H1 (cell line): ENCODE measurements around the gene LAMB1. TPM values are rescaled to one million over a fixed set of nuclear protein-coding genes. Genes with fewer than 3 reads are reported as not detected.

Source experiments
- CTCF ChIA-PET: fragments of 300-600 bp; sonication (Branson Sonifier 250); formaldehyde crosslinking; loops from one replicate; lab custom pipeline; 2021; ENCODE audit not compliant: partially characterized antibody; lab: Charles Lee
- POLR2A ChIA-PET: fragments of 300-600 bp; sonication (Branson Sonifier 250); formaldehyde crosslinking; loops from one replicate; lab custom pipeline; 2021; ENCODE audit warnings: inconsistent platforms; ENCODE audit not compliant: partially characterized antibody; lab: Charles Lee
- DNase-seq, 2 experiments: peaks; one replicate each; pipeline versions ENCODE4 v3.0.0 to v3.0.0-alpha.2; 2010 to 2022; ENCODE audit warnings: low spot score in 2 of 2, low read depth in 1 of 2, mixed read lengths in 1 of 2
- FAIRE-seq: peaks from 2 replicates; lab custom pipeline; 2011; peaks lifted over from hg19 to GRCh38; lab: Jason Lieb, UNC
- H2AFZ ChIP-seq: 2 replicates; pipeline ENCODE4 v1.8.1; 2012; ENCODE audit warnings: low read length, inconsistent platforms
- H2AK5ac ChIP-seq: 2 replicates; pipeline ENCODE4 v1.6.1; 2013; ENCODE audit warnings: low read depth, low read length
- H2BK120ac ChIP-seq: replicated peaks from 2 replicates; pipeline ENCODE3; 2013; ENCODE audit warnings: low read depth, low read length, inconsistent platforms
- H2BK12ac ChIP-seq: 2 replicates; pipeline ENCODE4 v1.6.1; 2013; ENCODE audit warnings: low read depth, low read length
- H2BK15ac ChIP-seq: 2 replicates; pipeline ENCODE4 v1.6.1; 2013; ENCODE audit warnings: low read length
- H2BK20ac ChIP-seq: 2 replicates; pipeline ENCODE4 v1.6.1; 2013; ENCODE audit warnings: low read length
- H2BK5ac ChIP-seq: 2 replicates; pipeline ENCODE4 v1.6.1; 2013; ENCODE audit warnings: low read depth, low read length
- H3K14ac ChIP-seq: 2 replicates; pipeline ENCODE4 v1.6.1; 2013; ENCODE audit warnings: inconsistent platforms; ENCODE audit not compliant: insufficient read length
- H3K18ac ChIP-seq: 2 replicates; pipeline ENCODE4 v1.6.1; 2013; ENCODE audit warnings: low read length; ENCODE audit errors: extremely low read depth
- H3K23ac ChIP-seq: 2 replicates; pipeline ENCODE4 v1.6.1; 2013; ENCODE audit warnings: inconsistent platforms; ENCODE audit not compliant: insufficient read length
- H3K23me2 ChIP-seq: 2 replicates; pipeline ENCODE4 v1.6.1; 2013; ENCODE audit warnings: low read depth, low read length
- H3K27ac ChIP-seq: 2 replicates; pipeline ENCODE4 v1.6.1; 2011; ENCODE audit warnings: low read depth, low read length, inconsistent platforms
- H3K27me3 ChIP-seq, 4 experiments: replicated peaks in 1 of 4; 1 replicate in 1 of 4; 2 replicates in 3 of 4; pipeline versions ENCODE4 v1.6.1 to v1.8.1; 2011 to 2013; ENCODE audit warnings: low read length in 3 of 4, mild to moderate bottlenecking in 3 of 4, inconsistent platforms in 2 of 4, mixed read lengths in 2 of 4, moderate library complexity in 1 of 4; ENCODE audit not compliant: control insufficient read depth in 3 of 4, insufficient read depth in 3 of 4; ENCODE audit errors: extremely low read depth in 1 of 4
- H3K36me3 ChIP-seq, 4 experiments: 2 replicates each; pipeline versions ENCODE4 v1.6.1 to v1.8.1; 2011 to 2013; ENCODE audit warnings: mild to moderate bottlenecking in 4 of 4, low read length in 3 of 4, moderate library complexity in 2 of 4, control low read depth in 1 of 4, inconsistent platforms in 1 of 4; ENCODE audit not compliant: insufficient read depth in 4 of 4, control insufficient read depth in 2 of 4
- H3K4ac ChIP-seq: replicated peaks from 2 replicates; pipeline ENCODE3; 2013; ENCODE audit warnings: low read length, low read depth, mixed read lengths, inconsistent platforms; ENCODE audit not compliant: insufficient read length
- H3K4me1 ChIP-seq, 4 experiments: replicated peaks in 1 of 4; 1 replicate in 1 of 4; 2 replicates in 3 of 4; pipeline versions ENCODE4 v1.6.1 to v1.8.1; 2011 to 2013; ENCODE audit warnings: low read length in 3 of 4, inconsistent platforms in 2 of 4, mixed read lengths in 1 of 4; ENCODE audit not compliant: insufficient read depth in 4 of 4, control insufficient read depth in 3 of 4
- H3K4me2 ChIP-seq, 2 experiments: 2 replicates each; pipeline versions ENCODE4 v1.6.1 to v1.8.1; 2011 to 2013; ENCODE audit warnings: low read depth in 2 of 2, low read length in 2 of 2, control low read depth in 1 of 2, inconsistent platforms in 1 of 2, mild to moderate bottlenecking in 1 of 2; ENCODE audit not compliant: insufficient read depth in 1 of 2
- H3K4me3 ChIP-seq, 4 experiments: fragments of 200-600, 300-600 bp in 1 of 4; sonication (generic), shearing (Covaris generic), sonication (Bioruptor Twin) in 1 of 4; 2 replicates each; pipeline versions ENCODE4 v1.5.1 to v1.8.1; 2011 to 2016; ENCODE audit warnings: low read length in 4 of 4, low read depth in 3 of 4, control low read depth in 2 of 4, inconsistent platforms in 2 of 4, mild to moderate bottlenecking in 2 of 4, mixed read lengths in 1 of 4, moderate library complexity in 1 of 4; ENCODE audit not compliant: insufficient read depth in 2 of 4; ENCODE audit errors: extremely low read depth in 1 of 4
- H3K56ac ChIP-seq: replicated peaks from 2 replicates; pipeline ENCODE3; 2013; ENCODE audit warnings: low read depth, mild to moderate bottlenecking, mixed read lengths, low read length, inconsistent platforms; ENCODE audit not compliant: insufficient read length
- H3K79me1 ChIP-seq: 2 replicates; pipeline ENCODE4 v1.6.1; 2013; ENCODE audit warnings: low read depth, low read length, control low read depth
- H3K79me2 ChIP-seq, 2 experiments: 2 replicates each; pipeline versions ENCODE4 v1.6.1 to v1.8.1; 2012 to 2013; ENCODE audit warnings: low read length in 2 of 2, mild to moderate bottlenecking in 2 of 2, inconsistent platforms in 1 of 2; ENCODE audit not compliant: insufficient read depth in 2 of 2, control insufficient read depth in 1 of 2
- H3K9ac ChIP-seq, 4 experiments: replicated peaks in 1 of 4; 1 replicate in 1 of 4; 2 replicates in 3 of 4; pipeline versions ENCODE4 v1.6.1 to v1.8.1; 2011 to 2013; ENCODE audit warnings: low read depth in 3 of 4, low read length in 3 of 4, control low read depth in 2 of 4, mild to moderate bottlenecking in 2 of 4, moderate library complexity in 2 of 4, inconsistent platforms in 1 of 4; ENCODE audit errors: extremely low read depth in 1 of 4
- H3K9me3 ChIP-seq, 2 experiments: 2 replicates each; pipeline versions ENCODE4 v1.6.1 to v1.8.1; 2012 to 2013; ENCODE audit warnings: mild to moderate bottlenecking in 2 of 2, moderate library complexity in 2 of 2, control low read depth in 1 of 2, inconsistent platforms in 1 of 2, low read depth in 1 of 2, low read length in 1 of 2, mixed read lengths in 1 of 2; ENCODE audit not compliant: insufficient read depth in 2 of 2
- H4K20me1 ChIP-seq, 2 experiments: replicated peaks in 1 of 2; 2 replicates each; pipeline versions ENCODE3 to v1.8.1; 2011 to 2013; ENCODE audit warnings: inconsistent platforms in 2 of 2, low read length in 2 of 2, mild to moderate bottlenecking in 1 of 2; ENCODE audit not compliant: insufficient read depth in 2 of 2, control insufficient read depth in 1 of 2
- H4K5ac ChIP-seq: 2 replicates; pipeline ENCODE4 v1.6.1; 2013; ENCODE audit warnings: low read length, low read depth, mixed read lengths, inconsistent platforms; ENCODE audit not compliant: insufficient read length
- H4K8ac ChIP-seq: 2 replicates; pipeline ENCODE4 v1.8.0; 2013; ENCODE audit warnings: mild to moderate bottlenecking, moderate library complexity, low read length, inconsistent platforms; ENCODE audit not compliant: insufficient read depth; ENCODE audit errors: extremely low read depth
- H4K91ac ChIP-seq: replicated peaks from 2 replicates; pipeline ENCODE3; 2013; ENCODE audit warnings: low read length, mixed read lengths, inconsistent platforms; ENCODE audit not compliant: insufficient read length
- HDAC6 ChIP-seq: IDR thresholded peaks from one replicate; pipeline ENCODE4 v1.7.1; 2012; ENCODE audit warnings: low read depth, mild to moderate bottlenecking, inconsistent platforms, low read length, moderate library complexity
- WGBS, 2 experiments: shearing (Covaris generic) in 1 of 2; methylation state at CpG; one replicate each; pipeline versions ENCODE4 v1.1.6 to v1.1.7; 2013 to 2015; ENCODE audit warnings: low lambda C conversion rate in 2 of 2, mixed read lengths in 2 of 2, inconsistent platforms in 1 of 2, low coverage in 1 of 2, missing lambda C conversion rate in 1 of 2; ENCODE audit not compliant: insufficient replicate concordance in 2 of 2, insufficient coverage in 1 of 2, insufficient read length in 1 of 2; ENCODE audit errors: extremely low coverage in 1 of 2, missing lambda C conversion rate in 1 of 2; 5-methylcytosine and 5-hydroxymethylcytosine counted together
- polyA plus RNA-seq, 7 experiments: library from polyadenylated mRNA; depleted of rRNA in 3 of 7; stranded (reverse) in 5 of 7; unstranded in 2 of 7; fragments of >200 nt in 5 of 7; fragments of 200-250 nt in 2 of 7; gene quantifications; 1 replicate in 5 of 7; 2 replicates in 1 of 7; 4 replicates in 1 of 7; pipeline versions ENCODE4 v1.2.1 to v1.2.3, GENCODE V29; 2011 to 2013; ENCODE audit warnings: missing spikeins in 2 of 7, mixed read lengths in 2 of 7
- total RNA-seq: library from RNA; stranded (reverse); fragmentation: NEBNext Ultra II Directional; extraction: Animal tissue kit (Norgen Biotek cat#: 25700); gene quantifications from 2 replicates; pipeline ENCODE4 v1.2.1, GENCODE V29; 2021

The LAMB1 gene
- total and polyA plus RNA-seq, 2 of the 8 experiments (the other 6 are each of a cell fraction or from before 2014, with no cell fraction given) = 31.9 to 38.5 TPM

GRCh38 chr7:107977048-107977447, 25.9 kb downstream of the LAMB1 start:
- Histone ChIP-seq H3K27ac (no peak overlapping the region), H4K8ac (no peak overlapping the region), H3K14ac (no peak overlapping the region), H4K20me1 (no peaks in the 10 kb centered on the region), H4K91ac (no peak overlapping the region), H2AFZ (no peak overlapping the region), H3K23ac (no peak overlapping the region), H3K79me2 (no peaks in the 10 kb centered on the region), H2BK120ac (no peak overlapping the region), H2BK20ac (no peak overlapping the region), H2AK5ac (no peak overlapping the region), H3K4me2 (no peak overlapping the region; a peak in 1 of 4 replicates), H4K5ac (no peak overlapping the region), H3K27me3 (no peaks in the 10 kb centered on the region), H2BK5ac (no peak overlapping the region), H3K79me1 (no peaks in the 10 kb centered on the region), H3K9me3 (no peaks in the 10 kb centered on the region), H3K23me2 (no peaks in the 10 kb centered on the region), H3K4ac (no peak overlapping the region), H2BK15ac (no peak overlapping the region), H3K56ac (no peak overlapping the region), H3K9ac (no peak overlapping the region), H3K4me3 (no peak overlapping the region), H3K36me3 (peaks cover 3 to 46% (median 10%) of the 10 kb centered on the region in 4 experiments; a peak in 6 of 8 replicates), H3K4me1 (peaks cover 0 to 6% (median 4%) of the 10 kb centered on the region in 4 experiments; a peak in 5 of 7 replicates), H3K18ac (no peak overlapping the region), H2BK12ac (no peak overlapping the region)
- no peak for FAIRE-seq
- no peak for DNase-seq
- 89% methylated on average over 3 of the region's 4 CpGs; no CpG with 5 or more reads in 1 of the 2 experiments for WGBS, 2 experiments
- TF ChIP-seq HDAC6 = no peak
- POLR2A ChIA-PET = interaction anchor here (1.4 kb wide), 1 partner anchor 22 kb away, joined by 4 read pairs; no protein-coding TSS in a partner anchor
- CTCF ChIA-PET = interaction anchor here (0.9 to 1.2 kb wide), 2 partner anchors 13 to 57 kb away, joined by 3 to 4 read pairs; no protein-coding TSS in a partner anchor
